Karpas-422 (cell line): ENCODE measurements around the gene CHST11. TPM values are rescaled to one million over a fixed set of nuclear protein-coding genes. Genes with fewer than 3 reads are reported as not detected.
"Not testable (repeated sequence)": the region's sequence is repeated elsewhere in the genome, so short reads cannot be mapped to it uniquely, and the experiment has no call there.

Experiments used
- DNase-seq: peaks from one replicate; pipeline ENCODE4 v3.0.0-alpha.2; 2015
- H2AFZ ChIP-seq: fragments of 200-600 bp; sonication (generic); 2 replicates; pipeline ENCODE4 v1.6.1; 2014; ENCODE audit warnings: antibody characterized with exemption, low read length, mixed read lengths
- H3K27ac ChIP-seq: fragments of 200-600 bp; sonication (generic); 2 replicates; pipeline ENCODE4 v1.5.1; 2014; ENCODE audit warnings: mild to moderate bottlenecking, low read length, moderate library complexity
- H3K27me3 ChIP-seq: fragments of 200-600 bp; sonication (generic); 2 replicates; pipeline ENCODE4 v1.6.1; 2014; ENCODE audit warnings: low read length, mixed read lengths
- H3K36me3 ChIP-seq: fragments of 200-600 bp; sonication (generic); 2 replicates; pipeline ENCODE4 v1.6.1; 2014; ENCODE audit warnings: low read length, mixed read lengths; ENCODE audit not compliant: insufficient read depth
- H3K4me1 ChIP-seq: fragments of 200-600 bp; sonication (generic); 2 replicates; pipeline ENCODE4 v1.6.1; 2014; ENCODE audit warnings: mild to moderate bottlenecking, low read length, mixed read lengths
- H3K4me2 ChIP-seq: fragments of 200-600 bp; sonication (generic); 2 replicates; pipeline ENCODE4 v1.6.1; 2014; ENCODE audit warnings: low read length, low read depth, mild to moderate bottlenecking; ENCODE audit not compliant: poor library complexity, severe bottlenecking
- H3K4me3 ChIP-seq: fragments of 200-600 bp; sonication (generic); 2 replicates; pipeline ENCODE4 v1.5.1; 2014; ENCODE audit warnings: mild to moderate bottlenecking, antibody characterized with exemption, low read length, mixed read lengths
- H3K79me2 ChIP-seq: fragments of 200-600 bp; sonication (generic); 2 replicates; pipeline ENCODE4 v1.6.1; 2014; ENCODE audit warnings: mild to moderate bottlenecking, low read length, mixed read lengths
- H3K9ac ChIP-seq: fragments of 200-600 bp; sonication (generic); 2 replicates; pipeline ENCODE4 v1.6.0; 2014; ENCODE audit warnings: low read length
- H3K9me2 ChIP-seq: fragments of 200-600 bp; sonication (generic), shearing (Covaris generic); replicated peaks from 2 replicates; pipeline ENCODE4 v1.6.0; 2014; ENCODE audit warnings: mild to moderate bottlenecking, low read length, moderate library complexity; ENCODE audit not compliant: insufficient read depth
- H3K9me3 ChIP-seq: fragments of 300-700, 200-600 bp; sonication (generic); 2 replicates; pipeline ENCODE4 v1.6.1; 2014; ENCODE audit warnings: low read length, mixed read lengths
- H4K20me1 ChIP-seq: fragments of 200-600 bp; sonication (generic); 2 replicates; pipeline ENCODE4 v1.6.1; 2014; ENCODE audit warnings: mild to moderate bottlenecking, antibody characterized with exemption, low read length, low read depth; ENCODE audit not compliant: insufficient read depth
- total RNA-seq: library from RNA; depleted of rRNA; stranded (reverse); fragments of >200 nt; shearing (Covaris generic); gene quantifications from 2 replicates; pipeline ENCODE4 v1.2.3, GENCODE V29; 2014; ENCODE audit warnings: low replicate concordance

CHST11 gene
- total RNA-seq, 1 experiment from 2014 or later = not detected

DNA sequence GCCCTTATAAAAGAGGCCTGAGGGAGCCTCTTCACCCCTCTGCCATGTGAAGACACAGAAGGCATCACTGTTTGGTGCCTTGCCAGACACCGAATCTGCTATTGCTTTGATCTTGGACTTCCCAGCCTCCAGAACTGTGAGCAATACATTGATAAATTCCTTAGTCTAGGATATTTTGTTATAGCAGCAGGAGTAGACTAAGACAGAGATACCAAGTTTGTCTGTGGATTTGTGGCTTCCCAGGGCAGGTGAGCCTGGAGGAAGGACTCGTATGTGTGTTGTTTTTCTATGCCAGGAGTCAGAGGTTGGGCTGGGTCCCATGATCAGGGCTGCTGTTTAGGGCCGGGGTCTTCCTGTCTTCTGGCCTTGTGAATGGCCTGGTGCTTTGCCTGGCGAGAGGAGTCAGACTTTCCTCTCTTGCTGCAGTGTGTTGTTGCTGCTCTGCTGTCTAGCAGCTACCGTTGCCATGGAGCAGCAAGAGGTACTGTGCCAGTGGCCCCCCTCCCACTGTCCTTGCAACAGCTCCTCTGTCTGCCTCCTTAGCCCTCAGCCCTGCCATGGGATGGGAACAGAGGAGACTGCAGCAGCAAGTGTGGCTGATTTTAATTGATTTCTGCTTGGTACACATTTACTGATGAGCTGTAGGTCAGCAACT is 111.2 kb downstream of the CHST11 start:
- H3K4me3 ChIP-seq = no peak overlapping the region
- H3K27me3 ChIP-seq = no peaks in the 10 kb centered on the region
- no peaks in the 10 kb centered on the region for H3K79me2 ChIP-seq
- H3K4me1 ChIP-seq = peaks cover 15% of the 10 kb centered on the region
- no peaks in the 10 kb centered on the region for H4K20me1 ChIP-seq
- H3K9me2 ChIP-seq = no peaks in the 10 kb centered on the region
- H2AFZ ChIP-seq = no peak overlapping the region
- H3K27ac ChIP-seq = no peak overlapping the region
- H3K9ac ChIP-seq = no peak overlapping the region
- no peaks in the 10 kb centered on the region for H3K9me3 ChIP-seq
- DNase-seq = no peak
- H3K4me2 ChIP-seq = no peak overlapping the region
- no peaks in the 10 kb centered on the region for H3K36me3 ChIP-seq

DNA sequence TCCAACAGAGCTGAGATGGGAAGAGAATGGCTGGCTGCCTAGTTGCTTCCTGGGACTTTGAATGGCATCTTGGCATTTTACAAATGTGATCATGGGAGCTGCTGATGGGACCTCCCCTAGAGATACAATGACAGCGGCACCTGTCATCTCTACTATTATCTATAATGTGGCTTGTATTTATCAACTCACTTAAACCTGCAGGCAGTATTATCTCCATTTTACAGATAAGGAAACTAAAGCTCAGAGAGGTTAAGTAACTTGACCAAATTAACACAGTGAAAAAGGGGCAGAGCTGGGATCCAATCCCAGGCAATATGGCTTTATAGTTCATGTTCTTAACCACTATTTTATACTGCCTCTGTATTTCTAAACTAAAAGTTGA is 111.7 kb downstream of the CHST11 start:
- Histone ChIP-seq H3K9ac (no peak overlapping the region), H3K36me3 (no peaks in the 10 kb centered on the region), H3K27ac (no peak overlapping the region), H3K4me2 (no peak overlapping the region), H3K4me1 (peaks cover 15% of the 10 kb centered on the region), H3K9me3 (no peaks in the 10 kb centered on the region), H2AFZ (no peak overlapping the region), H3K79me2 (no peaks in the 10 kb centered on the region), H3K4me3 (no peak overlapping the region), H3K27me3 (no peaks in the 10 kb centered on the region), H3K9me2 (no peaks in the 10 kb centered on the region), H4K20me1 (no peaks in the 10 kb centered on the region)
- no peak for DNase-seq

DNA sequence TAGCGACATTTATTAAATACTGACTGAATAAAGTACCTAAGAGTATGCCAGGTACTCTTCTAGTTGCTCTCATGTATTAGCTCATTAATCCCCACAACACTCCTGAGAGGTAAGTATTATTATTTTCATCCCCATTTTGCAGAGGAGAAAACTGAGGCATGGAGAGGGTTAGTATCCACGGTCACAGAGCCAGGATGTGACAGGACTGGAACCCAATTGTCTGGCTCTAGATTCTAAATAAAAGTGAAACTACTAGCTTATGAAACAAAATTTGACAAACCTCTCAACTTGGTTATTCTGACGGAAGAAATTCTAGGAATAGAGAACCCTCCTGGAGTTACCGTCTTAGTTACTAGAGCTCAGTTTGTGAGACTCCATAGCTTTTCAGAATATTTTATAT is 112.2 kb downstream of the CHST11 start:
- H3K9me2 ChIP-seq = no peaks in the 10 kb centered on the region
- no peaks in the 10 kb centered on the region for H3K9me3 ChIP-seq
- no peaks in the 10 kb centered on the region for H4K20me1 ChIP-seq
- no peak overlapping the region for H3K4me3 ChIP-seq
- no peak overlapping the region for H3K9ac ChIP-seq
- DNase-seq = no peak
- H3K27me3 ChIP-seq = no peaks in the 10 kb centered on the region
- H3K27ac ChIP-seq = no peak overlapping the region
- H3K79me2 ChIP-seq = no peaks in the 10 kb centered on the region
- H3K4me1 ChIP-seq = peaks cover 15% of the 10 kb centered on the region
- peak overlapping the region; percentile 29 for H3K4me2 ChIP-seq
- no peak overlapping the region for H2AFZ ChIP-seq
- no peaks in the 10 kb centered on the region for H3K36me3 ChIP-seq

DNA sequence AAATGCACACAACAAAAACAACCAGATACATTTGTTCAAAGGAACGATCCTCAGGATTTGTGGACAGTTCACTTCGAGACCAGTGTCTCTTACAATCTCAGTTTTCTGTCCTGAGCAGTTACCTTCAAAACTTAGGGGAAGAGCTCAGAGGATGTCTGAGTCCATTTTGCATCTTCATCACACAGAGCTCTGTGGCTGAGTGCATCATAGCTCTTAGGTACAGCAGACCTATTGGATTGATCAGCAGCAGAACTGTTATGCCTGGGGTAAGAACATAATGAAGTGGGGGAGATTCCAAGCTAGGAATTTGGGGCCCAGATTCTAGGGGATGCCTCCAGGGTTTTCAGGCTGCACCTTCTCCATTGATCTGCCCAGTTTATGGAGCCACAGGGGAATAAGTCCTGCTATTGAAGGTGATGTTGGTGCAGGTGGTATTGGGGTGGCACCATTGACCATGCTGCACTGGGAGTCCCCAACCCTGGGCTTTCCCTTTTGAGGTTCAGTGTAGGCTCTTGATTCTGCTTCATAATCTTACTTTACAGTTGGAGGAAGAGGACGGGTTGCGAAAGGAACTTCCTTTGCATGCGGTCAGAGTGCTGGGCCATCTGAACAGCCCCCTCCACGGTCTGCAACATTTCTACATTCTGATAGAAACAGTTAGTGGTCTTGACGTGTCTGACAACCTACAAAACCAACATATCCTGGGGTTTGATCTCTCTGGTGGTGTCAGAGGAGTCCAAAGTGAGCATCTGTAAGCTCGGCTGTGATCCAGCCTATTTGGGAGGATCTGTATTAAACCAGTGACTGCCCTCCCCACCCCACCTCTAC is 112.8 kb downstream of the CHST11 start:
- Histone ChIP-seq H3K27me3 (no peaks in the 10 kb centered on the region), H3K27ac (no peak overlapping the region), H3K9ac (no peak overlapping the region; the same call in 1 of the 2 replicates), H3K4me1 (peaks cover 15% of the 10 kb centered on the region), H3K4me3 (no peak overlapping the region; the same call in 1 of the 2 replicates), H3K79me2 (no peaks in the 10 kb centered on the region), H2AFZ (no peak overlapping the region; the same call in 1 of the 2 replicates), H3K36me3 (no peaks in the 10 kb centered on the region), H3K9me3 (no peaks in the 10 kb centered on the region), H3K4me2 (peak overlapping the region; percentile 29), H3K9me2 (no peaks in the 10 kb centered on the region), H4K20me1 (no peaks in the 10 kb centered on the region)
- peak; percentile 54 for DNase-seq

DNA sequence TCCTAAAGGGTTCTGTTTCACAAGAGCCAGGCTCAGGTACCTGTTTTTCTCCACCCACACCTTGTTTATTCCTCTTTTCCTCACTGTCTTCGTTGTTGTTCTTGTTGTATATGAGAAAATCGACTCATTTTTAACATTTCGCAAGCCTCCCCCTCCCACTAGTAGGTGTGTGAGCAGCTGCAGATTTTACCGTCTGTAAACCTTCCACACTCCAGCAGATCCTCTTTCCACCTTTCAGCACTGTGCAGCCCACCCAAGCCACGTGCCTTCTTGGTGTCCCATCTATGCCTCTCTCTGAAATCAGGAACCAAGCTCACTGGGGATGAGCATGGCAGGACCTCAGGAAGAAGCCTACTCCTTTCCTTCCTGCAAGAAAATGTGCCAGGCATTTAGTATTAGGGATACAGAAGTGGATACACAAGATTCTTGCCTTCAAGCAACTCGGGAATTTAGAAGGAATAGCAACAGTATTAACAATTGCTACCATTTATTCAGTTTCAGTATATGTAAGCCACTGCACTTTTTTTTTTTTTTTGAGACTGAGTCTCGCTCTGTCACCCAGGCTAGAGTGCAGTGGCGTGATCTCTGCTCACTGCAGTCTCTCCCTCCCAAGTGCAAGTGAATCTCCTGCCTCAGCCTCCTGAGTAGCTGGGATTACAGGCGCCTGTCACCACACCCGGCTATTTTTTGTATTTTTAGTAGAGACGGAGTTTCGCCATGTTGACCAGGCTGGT is 113.6 kb downstream of the CHST11 start:
- H2AFZ ChIP-seq = no peak overlapping the region; the same call in 1 of the 2 replicates
- no peaks in the 10 kb centered on the region for H3K36me3 ChIP-seq
- H3K9ac ChIP-seq = no peak overlapping the region; the same call in 1 of the 2 replicates
- no peaks in the 10 kb centered on the region for H3K27me3 ChIP-seq
- no peaks in the 10 kb centered on the region for H4K20me1 ChIP-seq
- no peaks in the 10 kb centered on the region for H3K9me2 ChIP-seq
- no peaks in the 10 kb centered on the region for H3K79me2 ChIP-seq
- no peak for DNase-seq
- no peak overlapping the region; the same call in 1 of the 2 replicates for H3K4me3 ChIP-seq
- no peaks in the 10 kb centered on the region for H3K9me3 ChIP-seq
- peaks cover 15% of the 10 kb centered on the region for H3K4me1 ChIP-seq
- no peak overlapping the region for H3K27ac ChIP-seq
- H3K4me2 ChIP-seq = peak overlapping the region; percentile 29

DNA sequence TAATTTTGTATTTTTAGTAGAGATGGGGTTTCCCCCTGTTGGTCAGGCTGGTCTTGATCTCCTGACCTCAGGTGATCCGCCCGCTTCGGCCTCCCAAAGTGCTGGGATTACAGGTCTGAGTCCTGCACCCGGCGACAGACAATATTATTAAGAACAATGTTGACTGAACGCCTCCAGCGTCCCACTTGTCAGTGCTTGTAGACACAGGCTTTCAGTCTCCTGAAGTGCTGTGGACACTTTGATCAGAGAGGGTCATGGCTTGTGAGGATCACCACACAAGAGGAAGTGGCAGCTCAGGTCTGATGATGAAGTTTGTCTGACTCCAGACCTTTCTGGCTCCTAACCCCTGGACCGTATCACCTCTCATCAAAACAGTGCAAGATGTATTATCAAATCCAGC is 114.6 kb downstream of the CHST11 start:
- Histone ChIP-seq H3K4me3 (no peak overlapping the region), H2AFZ (no peak overlapping the region), H3K4me1 (peaks cover 15% of the 10 kb centered on the region), H3K9ac (no peak overlapping the region), H3K27me3 (no peaks in the 10 kb centered on the region), H4K20me1 (no peaks in the 10 kb centered on the region), H3K27ac (no peak overlapping the region), H3K36me3 (no peaks in the 10 kb centered on the region), H3K4me2 (no peak overlapping the region), H3K9me3 (no peaks in the 10 kb centered on the region), H3K79me2 (no peaks in the 10 kb centered on the region), H3K9me2 (no peaks in the 10 kb centered on the region)
- DNase-seq = no peak

DNA sequence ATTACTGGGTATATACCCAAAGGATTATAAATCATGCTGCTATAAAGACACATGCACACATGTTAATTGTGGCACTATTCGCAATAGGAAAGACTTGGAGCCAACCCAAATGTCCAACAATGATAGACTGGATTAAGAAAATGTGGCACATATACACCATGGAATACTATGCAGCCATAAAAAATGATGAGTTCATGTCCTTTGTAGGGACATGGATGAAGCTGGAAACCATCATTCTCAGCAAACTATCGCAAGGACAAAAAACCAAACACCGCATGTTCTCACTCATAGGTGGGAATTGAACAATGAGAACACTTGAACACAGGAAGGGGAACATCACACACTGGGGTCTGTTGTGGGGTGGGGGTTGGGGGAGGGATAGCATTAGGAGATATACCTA is 117.6 kb downstream of the CHST11 start:
- H3K9me2 ChIP-seq, H3K9me3 ChIP-seq, H3K4me3 ChIP-seq, H3K9ac ChIP-seq, H4K20me1 ChIP-seq, DNase-seq, H3K27ac ChIP-seq, H3K36me3 ChIP-seq, H3K27me3 ChIP-seq, H2AFZ ChIP-seq, H3K4me2 ChIP-seq, H3K79me2 ChIP-seq: not testable (repeated sequence)
- peaks cover 13% of the 10 kb centered on the region for H3K4me1 ChIP-seq

DNA sequence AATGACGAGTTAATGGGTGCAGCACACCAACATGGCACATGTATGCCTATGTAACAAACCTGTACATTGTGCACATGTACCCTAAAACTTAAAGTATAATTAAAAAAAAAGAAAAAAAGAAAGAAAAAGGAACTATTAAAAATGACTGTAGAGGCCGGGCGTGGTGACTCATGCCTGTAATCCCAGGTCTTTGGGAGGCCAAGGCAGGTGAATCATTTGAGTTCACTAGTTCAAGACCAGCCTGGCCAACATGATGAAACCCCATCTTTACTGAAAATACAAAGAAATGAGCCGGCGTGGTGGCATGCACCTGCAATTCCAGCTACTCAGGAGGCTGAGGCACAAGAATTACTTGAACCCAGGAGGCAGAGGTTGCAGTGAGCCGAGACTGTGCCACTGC is 118.0 kb downstream of the CHST11 start:
- not testable (repeated sequence) for H4K20me1 ChIP-seq, H3K27ac ChIP-seq, H3K9ac ChIP-seq, H3K79me2 ChIP-seq, H3K36me3 ChIP-seq, DNase-seq, H3K9me2 ChIP-seq, H2AFZ ChIP-seq, H3K27me3 ChIP-seq, H3K9me3 ChIP-seq, H3K4me2 ChIP-seq, H3K4me3 ChIP-seq
- peaks cover 12% of the 10 kb centered on the region for H3K4me1 ChIP-seq
